ENCODE measurements around the gene PILRB.

PILRB gene

GRCh38 chr7:100407285-100408180 lies 49.6 kb downstream of the PILRB start:
- no peak for DNase-seq (ENCODE audit: low spot score)

- no peak for DNase-seq (ENCODE audit: low spot score)
Observed at GRCh38 chr7:100411101-100411500, 53.2 kb downstream of the PILRB start.

- no peak for DNase-seq (ENCODE audit: low spot score)
Observed at GRCh38 chr7:100413346-100413745, 55.4 kb downstream of the PILRB start.

- no peak for DNase-seq (ENCODE audit: low spot score)
Observed at GRCh38 chr7:100413889-100414288, 56.0 kb downstream of the PILRB start.

GRCh38 chr7:100415448-100415847 lies 57.5 kb downstream of the PILRB start:
- DNase-seq (ENCODE audit: low spot score) = no peak
